LNCaP clone FGC (cell line): ENCODE data around the gene MEIS2.

Source experiments
- DNase-seq: peaks from one replicate; pipeline ENCODE4 v3.0.0-alpha.2; 2011; ENCODE audit warnings: low read depth
- H3K4me3 ChIP-seq: 2 replicates; pipeline ENCODE4 v1.5.1; 2011; ENCODE audit warnings: mild to moderate bottlenecking, low read depth, low read length, control low read depth
- TF ChIP-seq, protein P1 (sequence below): IDR thresholded peaks from 2 replicates; pipeline ENCODE4 v1.5.1; 2012; ENCODE audit warnings: mild to moderate bottlenecking; ENCODE audit not compliant: control insufficient read depth, insufficient read depth; ENCODE audit errors: extremely low read depth

The MEIS2 gene

DNA sequence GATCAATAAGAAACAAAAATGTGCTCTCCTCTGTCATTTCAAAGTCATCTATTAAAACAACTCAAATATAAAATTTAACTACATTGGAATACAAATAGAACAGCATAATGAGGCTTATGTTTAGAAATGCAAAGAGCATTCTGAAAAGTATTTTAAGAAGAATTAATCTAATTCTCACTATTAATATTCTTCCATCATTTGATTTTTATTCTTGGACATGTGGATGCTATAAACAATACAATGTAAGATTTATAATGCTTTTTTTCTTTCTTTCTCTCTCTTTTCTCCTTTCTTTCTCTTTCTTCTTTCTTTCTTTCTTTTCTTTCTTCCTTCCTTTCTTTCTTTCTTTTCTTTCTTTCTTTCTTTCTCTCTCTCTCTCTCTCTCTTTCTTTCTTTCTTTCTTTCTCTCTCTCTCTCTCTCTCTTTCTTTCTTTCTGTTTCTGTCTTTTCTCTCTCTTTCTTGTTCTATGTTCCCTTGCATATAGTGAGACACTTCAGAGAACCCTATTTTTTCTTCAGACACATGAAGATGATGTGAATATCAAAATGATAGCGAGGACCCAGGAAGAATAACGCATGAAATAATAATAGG is 32.6 kb upstream of the MEIS2 start:
- DNase-seq = no peak
- H3K4me3 ChIP-seq = no peak overlapping the region
- TF ChIP-seq, protein P1, sequence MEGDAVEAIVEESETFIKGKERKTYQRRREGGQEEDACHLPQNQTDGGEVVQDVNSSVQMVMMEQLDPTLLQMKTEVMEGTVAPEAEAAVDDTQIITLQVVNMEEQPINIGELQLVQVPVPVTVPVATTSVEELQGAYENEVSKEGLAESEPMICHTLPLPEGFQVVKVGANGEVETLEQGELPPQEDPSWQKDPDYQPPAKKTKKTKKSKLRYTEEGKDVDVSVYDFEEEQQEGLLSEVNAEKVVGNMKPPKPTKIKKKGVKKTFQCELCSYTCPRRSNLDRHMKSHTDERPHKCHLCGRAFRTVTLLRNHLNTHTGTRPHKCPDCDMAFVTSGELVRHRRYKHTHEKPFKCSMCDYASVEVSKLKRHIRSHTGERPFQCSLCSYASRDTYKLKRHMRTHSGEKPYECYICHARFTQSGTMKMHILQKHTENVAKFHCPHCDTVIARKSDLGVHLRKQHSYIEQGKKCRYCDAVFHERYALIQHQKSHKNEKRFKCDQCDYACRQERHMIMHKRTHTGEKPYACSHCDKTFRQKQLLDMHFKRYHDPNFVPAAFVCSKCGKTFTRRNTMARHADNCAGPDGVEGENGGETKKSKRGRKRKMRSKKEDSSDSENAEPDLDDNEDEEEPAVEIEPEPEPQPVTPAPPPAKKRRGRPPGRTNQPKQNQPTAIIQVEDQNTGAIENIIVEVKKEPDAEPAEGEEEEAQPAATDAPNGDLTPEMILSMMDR = no peak

GRCh38 chr15:37131621-37132020 is 31.3 kb upstream of the MEIS2 start:
- no peak for DNase-seq
- TF ChIP-seq, protein P1 = no peak
- no peak overlapping the region for H3K4me3 ChIP-seq

DNA sequence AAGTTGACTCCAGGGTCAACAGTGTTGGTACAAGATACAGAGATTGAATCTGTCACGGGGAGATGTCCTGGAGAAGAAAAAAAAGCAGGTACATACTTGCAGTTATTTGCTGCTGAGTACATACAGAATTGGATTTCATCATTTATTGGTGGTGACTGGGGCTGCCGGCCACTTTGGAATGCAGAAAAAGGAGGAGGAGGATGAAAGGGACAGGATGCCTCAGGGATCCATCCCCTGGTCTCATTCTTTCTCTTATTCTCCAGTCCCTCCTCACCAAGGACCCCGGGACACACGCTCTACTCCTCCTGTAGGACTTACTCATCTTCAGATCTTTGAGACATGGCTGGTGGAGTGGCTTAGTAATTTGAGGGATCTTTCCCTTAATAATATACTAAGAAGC is 30.0 kb upstream of the MEIS2 start:
- H3K4me3 ChIP-seq = no peak overlapping the region
- TF ChIP-seq, protein P1 = no peak
- DNase-seq = no peak

DNA sequence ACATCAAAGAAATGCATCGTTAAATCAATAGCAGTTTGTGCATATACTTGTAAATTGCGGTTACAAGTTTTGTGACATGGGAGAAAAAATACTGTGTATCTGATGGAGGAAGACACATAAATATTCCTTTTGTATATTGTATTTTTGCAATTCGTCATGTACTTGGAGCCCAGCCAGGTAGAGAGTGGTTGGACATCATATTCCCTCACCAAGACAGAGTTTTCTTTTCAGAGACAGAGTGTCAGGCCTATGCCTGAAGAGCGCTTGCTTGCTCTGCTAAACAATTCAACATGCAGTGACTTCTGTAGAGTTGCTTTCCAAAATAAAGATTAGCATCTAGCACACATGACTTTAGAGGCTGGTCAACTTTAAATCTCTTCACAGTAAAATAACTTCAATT is 24.8 kb upstream of the MEIS2 start:
- TF ChIP-seq, protein P1 = no peak
- H3K4me3 ChIP-seq = no peak overlapping the region
- DNase-seq = no peak

GRCh38 chr15:37124331-37124730 is 24.0 kb upstream of the MEIS2 start:
- no peak overlapping the region for H3K4me3 ChIP-seq
- TF ChIP-seq, protein P1 = no peak

GRCh38 chr15:37122703-37123102 is 22.4 kb upstream of the MEIS2 start:
- no peak for DNase-seq
- TF ChIP-seq, protein P1 = no peak
- no peak overlapping the region for H3K4me3 ChIP-seq

More at GRCh38 chr15:37124331-37124730, 24.0 kb upstream of the MEIS2 start:
- no peak for DNase-seq

DNA sequence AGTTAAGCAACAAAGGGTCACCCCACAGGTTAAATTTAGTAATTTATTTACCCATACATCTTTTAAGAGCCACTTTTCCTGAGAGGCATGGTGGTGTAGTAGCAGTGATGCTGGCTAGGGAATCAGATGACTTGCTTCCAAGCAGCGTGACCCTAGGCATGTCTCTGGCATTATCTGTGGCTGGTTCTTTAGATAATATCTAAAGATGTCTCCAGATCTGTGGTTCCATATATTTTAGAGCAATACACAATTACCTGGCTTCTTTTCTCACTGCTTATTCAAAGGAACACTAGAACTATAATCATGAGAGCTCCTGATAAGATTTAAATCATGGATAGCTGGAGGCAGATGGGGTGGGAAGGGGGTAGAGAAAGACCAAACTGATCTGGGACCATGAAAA is 21.1 kb upstream of the MEIS2 start:
- TF ChIP-seq, protein P1 = no peak
- H3K4me3 ChIP-seq = no peak overlapping the region
- no peak for DNase-seq
